ENCODE results near the gene MRPS5.

The MRPS5 gene

GRCh38 chr2:95087379-95087778 lies 34.2 kb downstream of the MRPS5 start:
- no peak for DNase-seq

GRCh38 chr2:95086017-95086416 lies 35.6 kb downstream of the MRPS5 start:
- DNase-seq: no peak

GRCh38 chr2:95082477-95082876 lies 39.1 kb downstream of the MRPS5 start:
- DNase-seq: no peak

- no peak for DNase-seq
Measured at GRCh38 chr2:95079199-95079683, 42.4 kb downstream of the MRPS5 start.

- DNase-seq: no peak
Measured at GRCh38 chr2:95077861-95078603, 43.6 kb downstream of the MRPS5 start.

- DNase-seq: no peak
Measured at GRCh38 chr2:95077530-95077825, 44.1 kb downstream of the MRPS5 start.

- DNase-seq: peak; percentile 92
Measured at GRCh38 chr2:95076705-95077529, 44.7 kb downstream of the MRPS5 start.

- no peak for DNase-seq
Measured at GRCh38 chr2:95075440-95076132, 46.0 kb downstream of the MRPS5 start.

- DNase-seq: peak; percentile 73
Measured at GRCh38 chr2:95074663-95075439, 46.8 kb downstream of the MRPS5 start.

- DNase-seq: no peak
Measured at GRCh38 chr2:95073856-95074662, 47.5 kb downstream of the MRPS5 start.

- DNase-seq: no peak
Measured at GRCh38 chr2:95072424-95072823, 49.2 kb downstream of the MRPS5 start.

- no peak for DNase-seq
Measured at GRCh38 chr2:95071856-95072255, 49.8 kb downstream of the MRPS5 start.

- no peak for DNase-seq
Measured at GRCh38 chr2:95069465-95069864, 52.1 kb downstream of the MRPS5 start.

- no peak for DNase-seq
Measured at GRCh38 chr2:95068256-95068655, 53.4 kb downstream of the MRPS5 start.

GRCh38 chr2:95063086-95063958 lies 58.3 kb downstream of the MRPS5 start:
- no peak for DNase-seq

GRCh38 chr2:95062242-95063085 lies 59.1 kb downstream of the MRPS5 start:
- DNase-seq: no peak

GRCh38 chr2:95061601-95062183 lies 59.9 kb downstream of the MRPS5 start:
- DNase-seq: no peak

GRCh38 chr2:95061119-95061512 lies 60.5 kb downstream of the MRPS5 start:
- DNase-seq: no peak

- no peak for DNase-seq
Measured at GRCh38 chr2:95060446-95061118, 61.0 kb downstream of the MRPS5 start.

All from CD4-positive, alpha-beta T cell treated with Interleukin-10 for 1 hour (primary cell).